Measurements from ENCODE around the gene RNF121. TPM values are rescaled to one million over a fixed set of nuclear protein-coding genes. Genes with fewer than 3 reads are reported as not detected.

RNF121 gene
- total RNA-seq, 2 experiments from 2014 or later: 23.8 to 26.4 TPM

GRCh38 chr11:72005347-72006260 lies 76.8 kb downstream of the RNF121 start:
- CTCF ChIA-PET: interaction anchor here (0.9 to 2.3 kb wide), 3 partner anchors 11 to 51 kb away, joined by 4 to 7 read pairs (median 4); no protein-coding TSS in a partner anchor
- Mint-ChIP-seq H3K4me1 (no peaks in the 10 kb centered on the region), H3K27ac (no peak overlapping the region), H3K36me3 (ENCODE audit: low read depth) (peaks cover 64% of the 10 kb centered on the region), H3K27me3 (no peaks in the 10 kb centered on the region), H3K9me3 (no peaks in the 10 kb centered on the region), H3K4me3 (no peak overlapping the region)
- DNase-seq: no peak
- POLR2A ChIA-PET: no interaction called here

GRCh38 chr11:72006309-72007088 lies 77.7 kb downstream of the RNF121 start:
- no peaks in the 10 kb centered on the region for H3K27me3 Mint-ChIP-seq
- no peaks in the 10 kb centered on the region for H3K4me1 Mint-ChIP-seq
- H3K36me3 Mint-ChIP-seq (ENCODE audit: low read depth): peaks cover 64% of the 10 kb centered on the region
- DNase-seq: no peak
- POLR2A ChIA-PET: no interaction called here
- no peaks in the 10 kb centered on the region for H3K9me3 Mint-ChIP-seq
- CTCF ChIA-PET: interaction anchor here (0.5 to 2.3 kb wide), 5 partner anchors 9 to 739 kb away, joined by 3 to 7 read pairs (median 4); no protein-coding TSS in a partner anchor
- H3K4me3 Mint-ChIP-seq: no peak overlapping the region
- no peak overlapping the region for H3K27ac Mint-ChIP-seq

- H3K9me3 Mint-ChIP-seq: no peaks in the 10 kb centered on the region
- no peaks in the 10 kb centered on the region for H3K27me3 Mint-ChIP-seq
- H3K36me3 Mint-ChIP-seq (ENCODE audit: low read depth): peaks cover 65% of the 10 kb centered on the region
- ChIA-PET POLR2A (no interaction called here), CTCF (interaction anchor here (0.5 to 2.3 kb wide), 4 partner anchors 9 to 738 kb away, joined by 3 to 7 read pairs (median 4); no protein-coding TSS in a partner anchor)
- no peak overlapping the region for H3K27ac Mint-ChIP-seq
- H3K4me3 Mint-ChIP-seq: no peak overlapping the region
- no peaks in the 10 kb centered on the region for H3K4me1 Mint-ChIP-seq
- no peak for DNase-seq
Measured at GRCh38 chr11:72007089-72007476, 78.2 kb downstream of the RNF121 start.

- Mint-ChIP-seq H3K4me1 (no peaks in the 10 kb centered on the region), H3K36me3 (ENCODE audit: low read depth) (peaks cover 61% of the 10 kb centered on the region), H3K9me3 (no peaks in the 10 kb centered on the region), H3K27me3 (no peaks in the 10 kb centered on the region), H3K27ac (no peak overlapping the region), H3K4me3 (no peak overlapping the region)
- DNase-seq: no peak
- ChIA-PET CTCF (interaction anchor here (1.1 to 2.3 kb wide), 4 partner anchors 8 to 18 kb away, joined by 3 to 7 read pairs (median 4); no protein-coding TSS in a partner anchor), POLR2A (no interaction called here)
Measured at GRCh38 chr11:72007587-72007986, 78.7 kb downstream of the RNF121 start.

- Mint-ChIP-seq H3K27me3 (no peaks in the 10 kb centered on the region), H3K4me3 (no peak overlapping the region), H3K9me3 (no peaks in the 10 kb centered on the region), H3K4me1 (no peaks in the 10 kb centered on the region), H3K36me3 (ENCODE audit: low read depth) (peaks cover 63% of the 10 kb centered on the region), H3K27ac (peak overlapping the region; percentile 46)
- no peak for DNase-seq
- POLR2A ChIA-PET: no interaction called here
- CTCF ChIA-PET: interaction anchor here (1.5 to 1.6 kb wide), 2 partner anchors 9 to 16 kb away, joined by 3 to 4 read pairs; no protein-coding TSS in a partner anchor
Measured at GRCh38 chr11:72008728-72009127, 79.9 kb downstream of the RNF121 start.

GRCh38 chr11:72009156-72009555 lies 80.3 kb downstream of the RNF121 start:
- Mint-ChIP-seq H3K36me3 (ENCODE audit: low read depth) (peaks cover 60% of the 10 kb centered on the region), H3K27me3 (no peaks in the 10 kb centered on the region), H3K4me1 (no peaks in the 10 kb centered on the region), H3K9me3 (no peaks in the 10 kb centered on the region), H3K4me3 (no peak overlapping the region), H3K27ac (peak overlapping the region; percentile 20)
- DNase-seq: no peak
- POLR2A ChIA-PET: no interaction called here
- CTCF ChIA-PET: interaction anchor here (1.5 to 1.6 kb wide), 2 partner anchors 9 to 16 kb away, joined by 3 to 4 read pairs; no protein-coding TSS in a partner anchor

GRCh38 chr11:72010529-72011233 lies 81.8 kb downstream of the RNF121 start:
- Mint-ChIP-seq H3K9me3 (no peaks in the 10 kb centered on the region), H3K4me3 (no peak overlapping the region), H3K27ac (peak overlapping the region; percentile 33), H3K27me3 (no peaks in the 10 kb centered on the region), H3K4me1 (no peaks in the 10 kb centered on the region), H3K36me3 (ENCODE audit: low read depth) (peaks cover 63% of the 10 kb centered on the region)
- CTCF ChIA-PET: no interaction called here
- DNase-seq: no peak
- POLR2A ChIA-PET: no interaction called here

- no peaks in the 10 kb centered on the region for H3K27me3 Mint-ChIP-seq
- ChIA-PET POLR2A (no interaction called here), CTCF (interaction anchor here (1.1 to 6.7 kb wide), 5 partner anchors 13 to 132 kb away, joined by 3 to 42 read pairs (median 7); partner anchors contain the start of gene IL18BP)
- H3K9me3 Mint-ChIP-seq: no peaks in the 10 kb centered on the region
- no peaks in the 10 kb centered on the region for H3K4me1 Mint-ChIP-seq
- peaks cover 64% of the 10 kb centered on the region for H3K36me3 Mint-ChIP-seq (ENCODE audit: low read depth)
- no peak for DNase-seq
- no peak overlapping the region for H3K4me3 Mint-ChIP-seq
- peak overlapping the region; percentile 5 for H3K27ac Mint-ChIP-seq
Measured at GRCh38 chr11:72012091-72012630, 83.3 kb downstream of the RNF121 start.

- H3K4me3 Mint-ChIP-seq: no peak overlapping the region
- POLR2A ChIA-PET: interaction anchor here (0.5 kb wide), 1 partner anchor 8 kb away, joined by 3 read pairs; no protein-coding TSS in a partner anchor
- no peaks in the 10 kb centered on the region for H3K9me3 Mint-ChIP-seq
- DNase-seq: no peak
- H3K27me3 Mint-ChIP-seq: no peaks in the 10 kb centered on the region
- H3K27ac Mint-ChIP-seq: no peak overlapping the region
- CTCF ChIA-PET: interaction anchor here (1.1 to 6.7 kb wide), 5 partner anchors 12 to 131 kb away, joined by 3 to 42 read pairs (median 7); partner anchors contain the start of gene IL18BP
- no peaks in the 10 kb centered on the region for H3K4me1 Mint-ChIP-seq
- peaks cover 62% of the 10 kb centered on the region for H3K36me3 Mint-ChIP-seq (ENCODE audit: low read depth)
Measured at GRCh38 chr11:72012897-72013721, 84.3 kb downstream of the RNF121 start.

GRCh38 chr11:72013765-72014711 lies 85.2 kb downstream of the RNF121 start:
- Mint-ChIP-seq H3K4me1 (no peaks in the 10 kb centered on the region), H3K9me3 (no peaks in the 10 kb centered on the region), H3K36me3 (ENCODE audit: low read depth) (peaks cover 66% of the 10 kb centered on the region), H3K4me3 (no peak overlapping the region), H3K27ac (no peak overlapping the region), H3K27me3 (no peaks in the 10 kb centered on the region)
- POLR2A ChIA-PET: interaction anchor here (0.5 kb wide), 1 partner anchor 7 kb away, joined by 3 read pairs; no protein-coding TSS in a partner anchor
- CTCF ChIA-PET: interaction anchor here (1.1 to 6.7 kb wide), 8 partner anchors 11 to 130 kb away, joined by 3 to 42 read pairs (median 7); partner anchors contain the start of gene IL18BP
- DNase-seq: no peak

Measured in activated CD4-positive, alpha-beta T cell treated with anti-CD3 and anti-CD28 coated beads, Interleukin-2, amount 10 ng/mL, durations not matched to agents 7 days and 5 days (primary cell).